NOMO-1 (cell line): Measurements from ENCODE around the gene ZDHHC14.
A peak's percentile ranks its signal among the peaks of the same experiment; 100 is the strongest.

ENCODE experiments used
- DNase-seq, 2 experiments: peaks; one replicate each; lab custom pipeline; 2025; ENCODE audit not compliant: unreplicated experiment in 2 of 2; lab: John Stamatoyannopoulos, UW

Gene ZDHHC14

GRCh38 chr6:157607317-157608109 lies 226.5 kb downstream of the ZDHHC14 start:
- DNase-seq, result peak in 1 of 2 experiments; percentile 47

DNA sequence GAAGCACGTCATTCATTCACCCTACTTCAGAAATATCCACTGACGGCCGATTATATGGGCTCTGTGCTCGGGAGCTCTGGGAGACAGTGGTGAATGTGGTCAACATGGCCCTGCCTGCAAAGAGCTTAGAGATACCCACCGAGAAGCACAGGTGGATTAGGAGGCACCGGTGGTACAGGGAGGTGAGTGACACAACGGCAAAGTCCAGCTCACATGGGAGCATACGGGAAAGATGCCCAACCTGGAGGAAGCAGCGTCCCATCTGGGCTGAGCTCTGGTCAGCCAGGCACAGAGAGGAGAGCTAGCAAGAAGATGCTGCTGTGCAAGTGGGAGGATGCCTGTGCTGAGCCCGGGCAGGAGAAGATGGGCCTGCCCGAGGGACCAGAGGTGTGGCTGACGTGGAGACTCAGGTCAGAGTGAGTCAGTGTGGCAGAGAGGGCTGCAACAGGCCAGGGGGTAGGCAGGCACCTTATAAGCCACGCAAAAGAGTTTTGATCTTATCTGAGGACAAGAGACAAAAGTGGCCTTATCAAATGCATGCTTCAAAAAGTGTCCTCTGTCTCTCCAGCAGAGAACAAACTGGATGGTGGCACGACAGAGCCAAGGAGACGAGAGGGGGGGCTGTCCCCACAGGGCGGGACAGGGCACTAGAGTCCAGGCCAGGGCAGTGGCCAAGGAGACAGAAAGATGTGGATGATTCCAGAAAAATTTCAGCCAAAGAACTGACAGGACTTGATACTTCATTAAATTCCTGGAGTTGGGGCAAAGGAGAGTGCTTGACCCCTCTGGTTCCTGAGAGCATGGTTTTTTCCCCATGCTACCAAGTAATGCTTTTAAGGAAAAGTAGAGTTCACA lies 227.5 kb downstream of the ZDHHC14 start:
- no peak for DNase-seq

GRCh38 chr6:157609117-157609516 lies 228.1 kb downstream of the ZDHHC14 start:
- no peak for DNase-seq

DNA sequence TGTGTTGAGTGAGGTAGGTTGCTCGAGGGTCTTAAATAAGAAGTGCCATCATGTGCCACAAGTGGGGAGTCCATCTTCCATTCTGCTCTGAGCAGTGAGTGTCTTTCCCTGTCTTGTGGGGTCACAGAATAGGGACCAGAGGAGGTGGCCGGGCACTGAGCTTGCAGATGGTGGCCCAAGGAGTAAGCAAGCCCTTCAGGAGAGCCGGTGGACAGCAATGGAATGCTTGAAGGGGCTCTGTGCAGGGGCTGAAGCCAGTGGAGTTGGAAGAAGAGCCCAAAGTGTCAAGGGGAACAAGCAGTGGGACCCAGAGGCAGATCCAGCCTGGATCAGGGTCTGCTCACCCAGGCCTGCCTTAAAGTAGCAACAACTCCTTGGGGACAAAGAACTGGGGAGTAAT lies 228.6 kb downstream of the ZDHHC14 start:
- DNase-seq, result no peak

- DNase-seq, result no peak
These were observed 229.5 kb downstream of the ZDHHC14 start for GRCh38 chr6:157610451-157610999.

DNA sequence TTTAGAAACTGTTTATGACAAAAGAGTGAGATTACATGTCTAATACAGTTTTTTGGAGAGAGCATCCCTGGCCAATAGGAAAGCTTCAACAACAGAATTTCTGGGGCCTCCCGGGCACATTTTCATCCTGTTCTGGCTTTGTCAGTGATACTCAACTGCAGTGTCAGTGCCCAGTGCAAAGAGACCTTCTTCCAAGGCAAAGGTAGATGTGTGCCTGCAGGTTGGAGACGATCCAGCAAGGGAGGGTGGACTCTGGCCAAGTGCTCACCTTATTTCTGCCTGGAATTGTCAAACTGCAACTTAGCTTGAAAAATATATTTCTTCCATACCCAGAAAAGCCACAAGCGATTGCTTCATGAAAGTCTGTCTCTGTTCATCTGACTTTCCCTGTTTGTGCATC lies 230.4 kb downstream of the ZDHHC14 start:
- DNase-seq, result no peak

DNA sequence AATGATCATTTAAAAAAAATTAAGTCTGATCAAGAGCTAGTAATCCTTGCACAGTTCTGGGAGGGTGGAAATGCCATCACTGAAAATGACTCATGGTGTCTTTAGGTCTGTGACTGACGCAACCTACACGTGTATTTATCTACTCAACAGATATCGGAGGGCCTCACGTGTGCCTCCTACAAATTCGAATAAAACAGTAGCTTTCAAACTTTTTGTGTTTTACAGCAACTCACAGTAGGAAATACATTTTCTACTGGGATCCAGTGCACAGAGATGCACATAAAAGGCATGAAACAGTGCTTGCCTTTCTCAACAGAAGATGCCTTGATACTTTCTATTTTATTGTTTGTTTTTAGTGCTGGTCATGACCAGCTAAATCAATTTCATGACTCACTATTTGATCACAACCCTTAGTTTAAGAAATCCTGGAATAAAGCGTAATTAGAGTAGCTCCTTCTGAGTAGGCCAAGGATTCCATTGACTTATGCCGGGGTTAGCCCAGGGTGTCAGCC lies 232.1 kb downstream of the ZDHHC14 start:
- peak; percentile 33 to 62 for DNase-seq

DNA sequence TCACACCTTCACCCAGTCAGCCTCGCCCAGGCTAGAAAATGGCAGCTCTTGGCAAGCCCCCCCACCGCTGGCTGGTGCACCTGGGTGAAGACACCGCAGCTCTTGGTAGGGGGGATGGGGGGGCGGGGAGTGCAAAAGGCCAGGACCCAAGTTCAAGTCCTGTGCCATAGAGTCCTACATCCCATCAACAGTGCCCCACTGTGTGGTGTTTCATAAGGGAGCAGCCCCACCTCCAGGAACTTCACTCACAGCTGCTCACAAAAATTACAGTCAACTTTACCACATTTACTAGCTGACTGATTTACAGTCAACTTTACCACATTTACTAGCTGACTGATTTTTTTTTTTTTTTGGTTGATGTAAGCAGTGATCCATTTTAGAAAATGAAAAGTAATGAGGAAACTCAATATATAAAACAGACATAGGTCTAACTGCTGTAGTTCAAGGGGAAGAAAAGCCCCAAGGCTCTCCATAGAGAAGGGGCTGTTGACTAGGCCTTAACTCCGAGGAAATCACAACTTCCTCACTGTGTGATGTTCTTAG lies 233.1 kb downstream of the ZDHHC14 start:
- DNase-seq, result peak; percentile 38 to 54

GRCh38 chr6:157615420-157615769 lies 234.4 kb downstream of the ZDHHC14 start:
- DNase-seq, result peak; percentile 62 to 76

GRCh38 chr6:157615951-157616350 lies 235.0 kb downstream of the ZDHHC14 start:
- DNase-seq, result no peak

GRCh38 chr6:157620944-157621343 lies 240.0 kb downstream of the ZDHHC14 start:
- DNase-seq, result no peak

DNA sequence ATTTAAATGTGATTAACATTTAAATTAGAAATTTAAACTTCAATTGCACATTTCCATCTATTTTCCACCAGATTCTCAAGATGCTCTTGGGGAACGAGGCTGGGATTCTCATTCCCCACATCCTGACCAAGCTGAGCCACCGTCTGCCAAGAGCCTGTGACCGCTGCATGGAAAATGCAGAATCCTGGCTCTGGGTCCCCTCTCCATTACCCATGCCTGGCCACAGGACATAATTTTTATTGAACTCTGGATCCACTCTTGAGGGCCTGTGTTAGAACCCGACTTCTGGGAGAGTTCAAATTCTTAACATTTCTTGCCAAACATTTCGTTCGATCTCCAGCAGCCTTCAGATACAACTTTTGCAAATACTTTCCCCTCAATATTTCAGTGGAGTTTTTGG lies 240.4 kb downstream of the ZDHHC14 start:
- no peak for DNase-seq

- DNase-seq, result no peak
These were observed 241.4 kb downstream of the ZDHHC14 start for GRCh38 chr6:157622427-157622826.

- no peak for DNase-seq
These were observed 244.1 kb downstream of the ZDHHC14 start for GRCh38 chr6:157625111-157625510.

DNA sequence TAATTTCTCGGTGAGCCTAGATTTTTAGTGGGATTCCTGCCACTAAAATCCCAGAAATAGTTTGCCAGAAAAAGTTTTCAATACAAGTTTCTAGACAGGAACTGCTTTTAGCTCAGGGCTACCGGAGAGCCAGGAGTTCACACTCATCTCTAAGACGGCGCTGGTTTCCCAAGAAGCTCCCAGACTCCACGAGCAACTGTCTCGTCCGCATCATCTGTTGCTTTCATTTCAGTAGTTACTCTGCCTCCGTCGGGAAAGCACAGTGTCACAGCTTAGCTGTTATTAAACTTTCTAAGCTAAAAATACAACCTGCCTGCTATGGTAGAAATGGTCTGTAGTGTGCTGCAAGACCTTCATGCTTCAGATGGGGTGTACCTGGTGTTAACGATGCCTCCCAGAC lies 244.8 kb downstream of the ZDHHC14 start:
- DNase-seq, result no peak

DNA sequence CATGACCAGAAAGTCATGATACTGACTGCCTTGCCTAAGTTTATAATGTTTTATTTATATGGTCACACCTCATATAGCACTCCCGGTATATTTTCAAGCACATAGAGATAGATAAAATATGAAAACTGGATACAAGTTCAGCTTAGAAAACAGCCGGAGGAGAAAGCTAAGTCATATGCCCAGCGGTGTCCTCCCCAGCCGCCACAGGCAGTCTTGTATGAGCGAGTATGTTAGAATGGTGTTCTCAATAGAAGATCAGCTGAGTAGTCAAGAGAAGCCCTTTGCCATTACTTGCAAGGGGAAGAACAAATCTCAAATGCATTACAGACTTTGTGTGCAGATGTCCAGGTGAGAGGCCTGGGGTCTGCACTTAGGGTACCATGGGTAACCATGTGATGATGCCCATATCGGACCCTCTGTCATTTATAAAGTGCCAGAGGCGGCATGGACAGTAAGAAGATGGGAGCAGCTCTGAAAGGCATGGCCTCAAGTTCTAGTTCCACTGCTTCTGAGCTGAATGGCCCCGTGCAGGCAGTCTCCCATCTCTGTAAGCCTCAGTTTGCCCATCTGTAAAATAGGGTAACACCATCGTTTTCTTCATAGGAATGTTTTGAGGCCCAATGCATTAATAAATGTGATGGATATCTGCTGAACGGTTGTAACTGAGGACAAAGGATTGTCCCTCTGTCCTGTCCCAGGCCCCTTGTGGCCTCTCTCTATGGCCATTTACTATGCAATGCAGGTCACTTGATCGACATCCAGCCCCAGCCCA lies 246.4 kb downstream of the ZDHHC14 start:
- DNase-seq, result no peak

DNA sequence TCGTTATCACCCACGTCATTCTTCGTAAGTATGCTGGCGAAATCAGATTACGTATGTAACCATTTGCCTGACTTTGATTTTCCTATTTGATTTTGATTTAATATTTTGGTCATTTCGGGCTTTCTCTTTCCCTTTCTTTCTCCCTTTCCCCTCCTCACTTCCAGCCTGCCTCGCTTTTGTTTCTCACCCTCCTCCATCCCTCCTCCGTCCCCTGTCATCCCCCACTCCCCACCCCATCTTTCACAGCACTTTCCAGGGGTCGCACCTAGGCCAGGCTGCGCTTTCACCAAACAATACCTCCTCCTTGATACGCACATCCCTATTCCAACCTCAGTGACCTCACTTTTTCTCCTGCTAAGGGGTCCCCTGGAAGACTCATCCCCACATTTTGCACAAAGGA lies 247.5 kb downstream of the ZDHHC14 start:
- no peak for DNase-seq

DNA sequence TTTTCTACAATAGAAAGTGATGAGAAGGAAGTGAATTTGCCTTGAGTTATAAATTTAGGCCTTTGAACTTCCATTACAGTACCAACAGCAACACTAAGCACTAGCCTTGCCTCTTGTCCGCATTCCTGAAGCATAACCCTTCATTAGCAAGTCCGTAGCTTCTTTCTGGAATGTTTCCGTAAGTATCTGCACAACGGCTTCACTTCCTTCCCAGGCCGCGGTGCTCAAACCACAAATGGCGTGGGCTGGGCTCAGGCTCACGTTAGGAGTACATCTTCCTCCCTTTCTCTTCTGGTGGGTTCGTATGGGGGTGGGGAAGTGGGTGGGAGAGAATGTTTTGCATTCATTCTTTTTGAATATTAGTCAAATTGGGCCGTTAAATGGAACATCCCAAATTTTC lies 248.2 kb downstream of the ZDHHC14 start:
- peak; percentile 12 to 48 for DNase-seq

DNA sequence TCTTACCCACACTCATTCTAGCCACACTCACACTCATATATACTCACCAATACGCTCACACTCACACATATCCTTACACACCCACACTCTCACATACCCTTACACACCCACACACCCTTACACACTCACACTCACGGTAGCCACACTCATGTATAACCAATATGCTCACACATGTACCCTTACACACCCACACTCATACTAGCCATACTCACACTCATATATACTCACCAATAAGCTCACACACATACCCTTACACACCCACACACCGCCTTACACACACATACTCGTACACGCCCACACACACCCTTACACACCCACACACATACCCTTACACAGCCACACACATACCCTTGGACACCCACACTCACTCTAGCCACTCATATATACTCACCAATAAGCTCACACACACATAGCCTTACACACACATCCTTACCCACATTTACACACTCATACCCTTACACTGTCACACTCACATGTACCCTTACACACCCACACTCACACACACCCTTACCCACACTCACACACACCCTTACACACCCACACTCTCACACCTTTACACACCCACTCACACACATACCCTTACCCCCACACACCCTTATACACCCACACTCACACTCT lies 249.6 kb downstream of the ZDHHC14 start:
- no peak for DNase-seq

- DNase-seq, result no peak
These were observed 250.4 kb downstream of the ZDHHC14 start for GRCh38 chr6:157631412-157631811.
